Ishikawa (cell line): ENCODE measurements around the gene CHRM3.

Source experiments
- CEBPB ChIP-seq: IDR thresholded peaks from 2 replicates; pipeline ENCODE4 v1.6.1; 2012
- CREB1 ChIP-seq: IDR thresholded peaks from 2 replicates; pipeline ENCODE4 v1.6.1; 2012; ENCODE audit warnings: low read depth
- EGR1 ChIP-seq: IDR thresholded peaks from 2 replicates; pipeline ENCODE4 v1.6.1; 2012
- EP300 ChIP-seq: IDR thresholded peaks from 2 replicates; pipeline ENCODE4 v1.6.1; 2012; ENCODE audit warnings: borderline replicate concordance
- FOXM1 ChIP-seq: IDR thresholded peaks from 2 replicates; pipeline ENCODE4 v1.6.1; 2012; ENCODE audit warnings: low read depth, borderline replicate concordance
- MAX ChIP-seq: IDR thresholded peaks from 2 replicates; pipeline ENCODE4 v1.6.1; 2012
- NFIC ChIP-seq: IDR thresholded peaks from 2 replicates; pipeline ENCODE4 v1.6.1; 2012
- RAD21 ChIP-seq: IDR thresholded peaks from 2 replicates; pipeline ENCODE4 v1.6.1; 2012; ENCODE audit warnings: low read depth
- TAF1 ChIP-seq: IDR thresholded peaks from 2 replicates; pipeline ENCODE4 v1.6.1; 2012; ENCODE audit warnings: low read depth, mild to moderate bottlenecking
- TCF12 ChIP-seq: IDR thresholded peaks from 2 replicates; pipeline ENCODE4 v1.6.1; 2012; ENCODE audit warnings: low read depth
- TEAD4 ChIP-seq: IDR thresholded peaks from 2 replicates; pipeline ENCODE4 v1.6.1; 2012
- YY1 ChIP-seq: IDR thresholded peaks from 2 replicates; pipeline ENCODE4 v1.6.1; 2012; ENCODE audit warnings: low read depth
- ZBTB7A ChIP-seq: IDR thresholded peaks from 2 replicates; pipeline ENCODE4 v1.6.1; 2012; ENCODE audit warnings: low read depth
- TF ChIP-seq, protein P1 (sequence below): IDR thresholded peaks from 2 replicates; pipeline ENCODE4 v1.6.1; 2012; ENCODE audit warnings: low read depth, mild to moderate bottlenecking
- TF ChIP-seq, protein P2 (sequence below): IDR thresholded peaks from 2 replicates; pipeline ENCODE4 v1.6.1; 2012

CHRM3 gene

DNA sequence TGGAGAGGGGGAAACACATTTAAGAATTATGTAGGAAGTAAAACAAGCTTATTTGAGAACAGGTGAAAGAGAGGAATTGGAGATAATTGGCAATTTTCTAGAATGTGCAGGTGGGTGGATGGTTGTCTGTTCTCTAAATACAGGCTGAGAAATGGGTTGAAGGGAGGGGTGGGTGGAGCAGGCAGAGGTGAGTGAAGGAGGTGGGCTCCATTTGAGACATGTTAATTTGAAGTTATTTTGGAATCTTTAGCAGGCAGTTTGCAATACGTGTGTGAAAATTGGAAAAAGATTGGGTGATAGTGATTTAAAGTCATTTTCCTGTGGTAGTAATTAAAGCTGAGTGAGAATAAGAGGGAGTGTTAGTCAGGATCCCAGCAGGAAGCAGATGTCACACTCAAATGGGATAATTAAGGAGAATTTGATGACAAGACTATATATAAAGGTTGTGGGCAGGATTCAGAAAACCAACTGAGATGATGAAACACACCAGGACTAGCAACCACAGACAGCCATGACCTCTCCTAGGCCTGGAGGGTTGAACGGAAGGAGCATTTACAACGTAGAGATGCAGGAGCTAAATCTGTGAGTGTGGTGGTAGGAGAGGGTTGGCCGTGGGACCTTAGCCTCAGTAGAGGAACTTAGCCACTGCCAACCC lies 40.6 kb downstream of the CHRM3 start:
- TF ChIP-seq ZBTB7A: no peak
- TF ChIP-seq, protein P1, sequence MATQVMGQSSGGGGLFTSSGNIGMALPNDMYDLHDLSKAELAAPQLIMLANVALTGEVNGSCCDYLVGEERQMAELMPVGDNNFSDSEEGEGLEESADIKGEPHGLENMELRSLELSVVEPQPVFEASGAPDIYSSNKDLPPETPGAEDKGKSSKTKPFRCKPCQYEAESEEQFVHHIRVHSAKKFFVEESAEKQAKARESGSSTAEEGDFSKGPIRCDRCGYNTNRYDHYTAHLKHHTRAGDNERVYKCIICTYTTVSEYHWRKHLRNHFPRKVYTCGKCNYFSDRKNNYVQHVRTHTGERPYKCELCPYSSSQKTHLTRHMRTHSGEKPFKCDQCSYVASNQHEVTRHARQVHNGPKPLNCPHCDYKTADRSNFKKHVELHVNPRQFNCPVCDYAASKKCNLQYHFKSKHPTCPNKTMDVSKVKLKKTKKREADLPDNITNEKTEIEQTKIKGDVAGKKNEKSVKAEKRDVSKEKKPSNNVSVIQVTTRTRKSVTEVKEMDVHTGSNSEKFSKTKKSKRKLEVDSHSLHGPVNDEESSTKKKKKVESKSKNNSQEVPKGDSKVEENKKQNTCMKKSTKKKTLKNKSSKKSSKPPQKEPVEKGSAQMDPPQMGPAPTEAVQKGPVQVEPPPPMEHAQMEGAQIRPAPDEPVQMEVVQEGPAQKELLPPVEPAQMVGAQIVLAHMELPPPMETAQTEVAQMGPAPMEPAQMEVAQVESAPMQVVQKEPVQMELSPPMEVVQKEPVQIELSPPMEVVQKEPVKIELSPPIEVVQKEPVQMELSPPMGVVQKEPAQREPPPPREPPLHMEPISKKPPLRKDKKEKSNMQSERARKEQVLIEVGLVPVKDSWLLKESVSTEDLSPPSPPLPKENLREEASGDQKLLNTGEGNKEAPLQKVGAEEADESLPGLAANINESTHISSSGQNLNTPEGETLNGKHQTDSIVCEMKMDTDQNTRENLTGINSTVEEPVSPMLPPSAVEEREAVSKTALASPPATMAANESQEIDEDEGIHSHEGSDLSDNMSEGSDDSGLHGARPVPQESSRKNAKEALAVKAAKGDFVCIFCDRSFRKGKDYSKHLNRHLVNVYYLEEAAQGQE: no peak

DNA sequence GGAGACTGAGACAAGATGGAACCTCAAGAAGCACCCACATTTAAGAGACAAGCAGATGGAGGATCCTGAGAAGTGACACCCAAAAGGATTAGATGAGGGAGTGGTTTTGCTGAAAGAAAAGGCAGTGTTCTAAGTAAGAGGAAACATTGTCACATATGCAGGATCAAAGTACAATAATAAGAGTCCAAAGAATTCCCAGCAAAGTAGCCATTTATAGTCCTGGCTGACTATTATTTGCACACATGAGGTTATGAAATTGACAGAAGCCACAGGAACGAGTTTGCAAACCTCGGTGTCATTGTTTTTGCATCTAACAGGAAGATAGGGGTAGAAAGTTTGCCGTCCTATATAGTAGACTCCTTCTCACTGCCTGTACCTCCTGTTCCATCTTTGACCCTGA lies 41.3 kb downstream of the CHRM3 start:
- TF ChIP-seq TAF1 (no peak), YY1 (no peak), FOXM1 (no peak), TEAD4 (no peak), MAX (no peak), CREB1 (no peak)

- TF ChIP-seq CREB1: no peak
- TF ChIP-seq ZBTB7A: no peak
- TF ChIP-seq, protein P1: no peak
- TF ChIP-seq EP300: no peak
- TF ChIP-seq YY1: no peak
- no peak for TF ChIP-seq FOXM1
- TF ChIP-seq TCF12: no peak
- TF ChIP-seq NFIC: no peak
- TF ChIP-seq, protein P2, sequence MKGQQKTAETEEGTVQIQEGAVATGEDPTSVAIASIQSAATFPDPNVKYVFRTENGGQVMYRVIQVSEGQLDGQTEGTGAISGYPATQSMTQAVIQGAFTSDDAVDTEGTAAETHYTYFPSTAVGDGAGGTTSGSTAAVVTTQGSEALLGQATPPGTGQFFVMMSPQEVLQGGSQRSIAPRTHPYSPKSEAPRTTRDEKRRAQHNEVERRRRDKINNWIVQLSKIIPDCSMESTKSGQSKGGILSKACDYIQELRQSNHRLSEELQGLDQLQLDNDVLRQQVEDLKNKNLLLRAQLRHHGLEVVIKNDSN: no peak
- no peak for TF ChIP-seq MAX
- TF ChIP-seq RAD21: no peak
- no peak for TF ChIP-seq TEAD4
- TF ChIP-seq TAF1: no peak
- TF ChIP-seq CEBPB: no peak
- TF ChIP-seq EGR1: no peak
Observed at GRCh38 chr1:239428120-239428710, 41.8 kb downstream of the CHRM3 start.

DNA sequence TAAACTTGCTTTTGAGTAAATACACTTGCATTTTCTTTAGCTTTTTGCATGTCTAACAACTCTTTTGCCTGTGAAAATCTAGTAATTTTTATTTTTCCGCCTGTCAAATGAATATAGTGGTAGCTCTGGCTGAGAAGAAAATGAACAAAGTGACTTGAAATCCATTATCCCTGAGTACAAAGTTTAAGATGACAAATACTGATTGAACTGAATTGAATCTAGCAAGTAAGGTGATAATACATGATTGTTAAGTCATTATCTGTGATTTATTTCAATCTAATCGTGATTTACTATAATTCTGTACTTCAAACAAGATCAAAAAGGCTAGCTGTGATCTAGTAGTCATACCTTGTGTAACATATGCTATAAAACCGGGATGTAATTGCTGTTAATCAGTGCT lies 42.8 kb downstream of the CHRM3 start:
- TF ChIP-seq NFIC (no peak), FOXM1 (no peak), TAF1 (no peak), CEBPB (no peak), TEAD4 (no peak), TCF12 (no peak), MAX (no peak), EP300 (no peak), ZBTB7A (no peak), RAD21 (no peak), EGR1 (no peak), YY1 (no peak), CREB1 (no peak)
- TF ChIP-seq, protein P2: no peak
- TF ChIP-seq, protein P1: no peak
